ENCODE data around the gene MRGPRE.

Gene MRGPRE

GRCh38 chr11:3220101-3220500 lies 12.1 kb downstream of the MRGPRE start:
- Histone ChIP-seq H3K27ac (replicated peaks) (no peak overlapping the region), H3K27me3 (ENCODE audit: insufficient read depth, poor library complexity, severe bottlenecking) (peaks cover 7% of the 10 kb centered on the region), H3K4me3 (replicated peaks; ENCODE audit: insufficient read depth, low read length) (no peak overlapping the region)
- no peak for DNase-seq (ENCODE audit: low read depth in 1 of 2, low spot score in 1 of 2)
- no peak for TF ChIP-seq POLR2AphosphoS5 (IDR thresholded peaks at IDR 0.05; ENCODE audit: low read depth)

DNA sequence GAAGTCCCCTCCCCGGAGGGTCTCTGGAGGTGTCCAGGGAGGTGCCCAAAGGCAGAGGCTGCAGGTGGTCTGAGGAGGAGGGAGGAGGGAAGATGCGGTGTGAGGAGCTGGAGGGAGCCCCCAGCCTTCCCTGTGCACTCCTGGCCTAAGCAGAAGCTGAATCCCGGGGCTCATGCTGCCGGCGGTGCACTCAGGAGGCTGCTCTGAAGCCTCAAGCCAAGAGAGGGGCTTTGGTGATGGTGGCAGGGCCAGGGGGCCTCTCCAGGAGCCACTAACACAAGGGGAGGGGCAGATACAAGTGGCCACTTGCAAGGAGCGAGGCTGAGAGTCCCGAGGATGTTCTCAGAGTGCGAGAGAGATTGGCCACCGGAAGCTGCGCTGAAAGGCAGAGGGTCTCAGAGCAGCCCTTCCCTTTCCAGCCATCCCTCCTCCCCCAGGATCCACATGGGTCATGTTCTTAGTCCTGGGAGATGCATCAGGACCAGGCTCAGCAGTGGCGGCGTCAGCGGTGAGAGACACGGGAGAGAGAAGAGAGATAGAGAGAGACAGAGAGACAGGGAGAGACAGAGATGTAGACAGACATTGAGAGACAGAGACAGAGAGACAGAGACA lies 12.8 kb downstream of the MRGPRE start:
- Histone ChIP-seq H3K4me3 (replicated peaks; ENCODE audit: insufficient read depth, low read length) (no peak overlapping the region), H3K27ac (replicated peaks) (no peak overlapping the region), H3K27me3 (ENCODE audit: insufficient read depth, poor library complexity, severe bottlenecking) (peaks cover 7% of the 10 kb centered on the region)
- DNase-seq (ENCODE audit: low read depth in 1 of 2, low spot score in 1 of 2), result no peak
- TF ChIP-seq SPI1 (IDR thresholded peaks at IDR 0.05; ENCODE audit: borderline replicate concordance, low read depth), result no peak
- TF ChIP-seq GABPA (IDR thresholded peaks at IDR 0.05; ENCODE audit: low read depth), result no peak
- no peak for TF ChIP-seq REST (IDR thresholded peaks at IDR 0.05; ENCODE audit: insufficient replicate concordance, low read depth)
- TF ChIP-seq, protein P1, sequence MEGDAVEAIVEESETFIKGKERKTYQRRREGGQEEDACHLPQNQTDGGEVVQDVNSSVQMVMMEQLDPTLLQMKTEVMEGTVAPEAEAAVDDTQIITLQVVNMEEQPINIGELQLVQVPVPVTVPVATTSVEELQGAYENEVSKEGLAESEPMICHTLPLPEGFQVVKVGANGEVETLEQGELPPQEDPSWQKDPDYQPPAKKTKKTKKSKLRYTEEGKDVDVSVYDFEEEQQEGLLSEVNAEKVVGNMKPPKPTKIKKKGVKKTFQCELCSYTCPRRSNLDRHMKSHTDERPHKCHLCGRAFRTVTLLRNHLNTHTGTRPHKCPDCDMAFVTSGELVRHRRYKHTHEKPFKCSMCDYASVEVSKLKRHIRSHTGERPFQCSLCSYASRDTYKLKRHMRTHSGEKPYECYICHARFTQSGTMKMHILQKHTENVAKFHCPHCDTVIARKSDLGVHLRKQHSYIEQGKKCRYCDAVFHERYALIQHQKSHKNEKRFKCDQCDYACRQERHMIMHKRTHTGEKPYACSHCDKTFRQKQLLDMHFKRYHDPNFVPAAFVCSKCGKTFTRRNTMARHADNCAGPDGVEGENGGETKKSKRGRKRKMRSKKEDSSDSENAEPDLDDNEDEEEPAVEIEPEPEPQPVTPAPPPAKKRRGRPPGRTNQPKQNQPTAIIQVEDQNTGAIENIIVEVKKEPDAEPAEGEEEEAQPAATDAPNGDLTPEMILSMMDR (IDR thresholded peaks at IDR 0.05; ENCODE audit: insufficient read depth, low read length), result no peak
- no peak for TF ChIP-seq POLR2AphosphoS5 (IDR thresholded peaks at IDR 0.05; ENCODE audit: low read depth)

- TF ChIP-seq GABPA (IDR thresholded peaks at IDR 0.05; ENCODE audit: low read depth), result no peak
- no peak within 1 kb of the TSS for H3K27ac ChIP-seq (replicated peaks)
- H3K4me3 ChIP-seq (replicated peaks; ENCODE audit: insufficient read depth, low read length), result no peak within 1 kb of the TSS
- peaks cover 4% of the 10 kb centered on the region for H3K27me3 ChIP-seq (ENCODE audit: insufficient read depth, poor library complexity, severe bottlenecking)
- no peak for DNase-seq (ENCODE audit: low read depth in 1 of 2, low spot score in 1 of 2)
Observed at GRCh38 chr11:3218483-3219280, 13.5 kb downstream of the MRGPRE start, which contains the start of gene MRGPRG. TSS of gene MRGPRG (minus strand) at chr11:3218813. CDS start at chr11:3218813, 0 bp downstream.

- TF ChIP-seq REST (IDR thresholded peaks at IDR 0.05; ENCODE audit: insufficient replicate concordance, low read depth), result no peak
- TF ChIP-seq SPI1 (IDR thresholded peaks at IDR 0.05; ENCODE audit: borderline replicate concordance, low read depth), result no peak
- no peak overlapping the region for H3K4me3 ChIP-seq (replicated peaks; ENCODE audit: insufficient read depth, low read length)
- peaks cover 2% of the 10 kb centered on the region for H3K27me3 ChIP-seq (ENCODE audit: insufficient read depth, poor library complexity, severe bottlenecking)
- no peak for DNase-seq (ENCODE audit: low read depth in 1 of 2, low spot score in 1 of 2)
- no peak overlapping the region for H3K27ac ChIP-seq (replicated peaks)
Observed at GRCh38 chr11:3217818-3218482, 14.3 kb downstream of the MRGPRE start.

GRCh38 chr11:3216027-3216525 lies 16.1 kb downstream of the MRGPRE start:
- TF ChIP-seq SPI1 (IDR thresholded peaks at IDR 0.05; ENCODE audit: borderline replicate concordance, low read depth) (no peak), POLR2AphosphoS5 (IDR thresholded peaks at IDR 0.05; ENCODE audit: low read depth) (no peak), GABPA (IDR thresholded peaks at IDR 0.05; ENCODE audit: low read depth) (no peak), REST (IDR thresholded peaks at IDR 0.05; ENCODE audit: insufficient replicate concordance, low read depth) (no peak)
- TF ChIP-seq, protein P1 (IDR thresholded peaks at IDR 0.05; ENCODE audit: insufficient read depth, low read length), result no peak
- no peak for DNase-seq (ENCODE audit: low read depth in 1 of 2, low spot score in 1 of 2)
- no peak overlapping the region for H3K4me3 ChIP-seq (replicated peaks; ENCODE audit: insufficient read depth, low read length)
- peaks cover 2% of the 10 kb centered on the region for H3K27me3 ChIP-seq (ENCODE audit: insufficient read depth, poor library complexity, severe bottlenecking)
- no peak overlapping the region for H3K27ac ChIP-seq (replicated peaks)
